Trophoblast cell (in vitro differentiated cells and primary cell): ENCODE data around the gene ASXL2.

Experiments
- DNase-seq, 2 donors: peaks; one replicate each; pipeline ENCODE4 v3.0.0-alpha.2; 2016
- H2AFZ ChIP-seq: 2 replicates; pipeline ENCODE4 v1.6.1; 2013; ENCODE audit warnings: low read length, moderate library complexity, mild to moderate bottlenecking; ENCODE audit not compliant: insufficient read depth, poor library complexity
- H2AK5ac ChIP-seq: 2 replicates; pipeline ENCODE4 v1.6.1; 2013; ENCODE audit warnings: mild to moderate bottlenecking, low read length
- H2BK120ac ChIP-seq: 2 replicates; pipeline ENCODE4 v1.6.1; 2013; ENCODE audit warnings: low read length, mild to moderate bottlenecking, moderate library complexity; ENCODE audit not compliant: insufficient read depth, poor library complexity
- H2BK12ac ChIP-seq: 2 replicates; pipeline ENCODE4 v1.6.1; 2013; ENCODE audit warnings: mild to moderate bottlenecking, low read length, moderate library complexity
- H2BK5ac ChIP-seq: 2 replicates; pipeline ENCODE4 v1.6.1; 2013; ENCODE audit warnings: low read length, low read depth, moderate library complexity, mild to moderate bottlenecking; ENCODE audit not compliant: poor library complexity
- H3K14ac ChIP-seq: 2 replicates; pipeline ENCODE4 v1.6.1; 2013; ENCODE audit warnings: mild to moderate bottlenecking, low read length
- H3K18ac ChIP-seq: 2 replicates; pipeline ENCODE4 v1.6.1; 2013; ENCODE audit warnings: mild to moderate bottlenecking, low read length
- H3K23ac ChIP-seq: 2 replicates; pipeline ENCODE4 v1.6.1; 2013; ENCODE audit warnings: low read length
- H3K27ac ChIP-seq: 2 replicates; pipeline ENCODE4 v1.5.1; 2013; ENCODE audit warnings: low read depth, mild to moderate bottlenecking, inconsistent platforms, low read length, moderate library complexity
- H3K27me3 ChIP-seq: 2 replicates; pipeline ENCODE4 v1.6.1; 2013; ENCODE audit warnings: inconsistent platforms, mild to moderate bottlenecking, low read length, moderate library complexity; ENCODE audit not compliant: insufficient read depth
- H3K36me3 ChIP-seq, 2 experiments: 1 replicate in 1 of 2; 2 replicates in 1 of 2; pipeline ENCODE4 v1.6.1; 2013; ENCODE audit warnings: low read length in 2 of 2, mild to moderate bottlenecking in 2 of 2, moderate library complexity in 1 of 2; ENCODE audit not compliant: insufficient read depth in 2 of 2, control insufficient read depth in 1 of 2
- H3K4ac ChIP-seq: 2 replicates; pipeline ENCODE4 v1.6.1; 2013; ENCODE audit warnings: low read depth, mild to moderate bottlenecking, low read length, moderate library complexity
- H3K4me1 ChIP-seq, 2 experiments: 1 replicate in 1 of 2; 2 replicates in 1 of 2; pipeline ENCODE4 v1.6.1; 2013; ENCODE audit warnings: low read length in 2 of 2, mild to moderate bottlenecking in 2 of 2, moderate library complexity in 1 of 2; ENCODE audit not compliant: insufficient read depth in 2 of 2, control insufficient read depth in 1 of 2
- H3K4me2 ChIP-seq: 2 replicates; pipeline ENCODE4 v1.6.1; 2013; ENCODE audit warnings: inconsistent platforms, mild to moderate bottlenecking, low read length, moderate library complexity
- H3K4me3 ChIP-seq: 2 replicates; pipeline ENCODE4 v1.5.1; 2013; ENCODE audit warnings: mild to moderate bottlenecking, low read depth, low read length, inconsistent platforms
- H3K79me1 ChIP-seq: one replicate; pipeline ENCODE4 v1.6.1; 2013; ENCODE audit warnings: low read length
- H3K79me2 ChIP-seq: 2 replicates; pipeline ENCODE4 v1.6.1; 2013; ENCODE audit warnings: low read length, mild to moderate bottlenecking; ENCODE audit not compliant: control insufficient read depth, insufficient read depth, poor library complexity
- H3K9ac ChIP-seq: 2 replicates; pipeline ENCODE4 v1.6.1; 2013; ENCODE audit warnings: mild to moderate bottlenecking, low read length
- H3K9me3 ChIP-seq: 2 replicates; pipeline ENCODE4 v1.6.1; 2013; ENCODE audit warnings: low read depth, mild to moderate bottlenecking, control low read depth, inconsistent platforms, low read length; ENCODE audit not compliant: insufficient read depth
- H4K12ac ChIP-seq: 2 replicates; pipeline ENCODE4 v1.6.1; 2013; ENCODE audit warnings: low read depth, mild to moderate bottlenecking, low read length, moderate library complexity
- H4K8ac ChIP-seq: 2 replicates; pipeline ENCODE4 v1.6.1; 2013; ENCODE audit warnings: low read depth, mild to moderate bottlenecking, low read length, moderate library complexity
- H4K91ac ChIP-seq: one replicate; pipeline ENCODE4 v1.6.1; 2013; ENCODE audit warnings: low read depth, mild to moderate bottlenecking, low read length, moderate library complexity
- WGBS: extraction: QIAGEN DNeasy Blood & Tissue Kit; methylation state at CpG from one replicate; pipeline ENCODE4 v1.1.7; 2013; ENCODE audit warnings: missing lambda C conversion rate; ENCODE audit not compliant: insufficient read length, insufficient coverage; ENCODE audit errors: extremely low coverage; 5-methylcytosine and 5-hydroxymethylcytosine counted together

The ASXL2 gene

GRCh38 chr2:25833566-25833965, 44.7 kb downstream of the ASXL2 start:
- Histone ChIP-seq H3K4me2 (no peak overlapping the region), H3K4ac (no peak overlapping the region), H4K8ac (no peak overlapping the region), H3K79me2 (no peaks in the 10 kb centered on the region), H3K36me3 (peaks cover 0 to 1% of the 10 kb centered on the region in 2 experiments), H3K4me1 (no peaks in the 10 kb centered on the region), H3K23ac (no peak overlapping the region), H3K27ac (no peak overlapping the region), H3K27me3 (no peaks in the 10 kb centered on the region), H4K91ac (no peak overlapping the region), H3K14ac (no peak overlapping the region), H4K12ac (no peak overlapping the region), H3K79me1 (no peaks in the 10 kb centered on the region), H3K9ac (no peak overlapping the region), H2AFZ (no peak overlapping the region), H2BK5ac (no peak overlapping the region), H3K9me3 (no peaks in the 10 kb centered on the region), H3K4me3 (no peak overlapping the region), H2BK12ac (no peak overlapping the region), H2AK5ac (no peak overlapping the region), H2BK120ac (no peak overlapping the region), H3K18ac (no peak overlapping the region)
- no CpG with 5 or more reads among the region's 2 CpGs for WGBS
- no peak for DNase-seq

- Histone ChIP-seq H3K4me2 (no peak overlapping the region), H2AFZ (no peak overlapping the region), H3K36me3 (peaks cover 0 to 1% of the 10 kb centered on the region in 2 experiments), H3K9ac (no peak overlapping the region), H2AK5ac (no peak overlapping the region), H4K8ac (no peak overlapping the region), H3K18ac (no peak overlapping the region), H3K79me1 (no peaks in the 10 kb centered on the region), H3K4ac (no peak overlapping the region), H3K14ac (no peak overlapping the region), H3K79me2 (no peaks in the 10 kb centered on the region), H3K4me3 (no peak overlapping the region), H3K27me3 (no peaks in the 10 kb centered on the region), H3K27ac (no peak overlapping the region), H4K12ac (no peak overlapping the region), H3K4me1 (no peaks in the 10 kb centered on the region), H2BK120ac (no peak overlapping the region), H4K91ac (no peak overlapping the region), H3K9me3 (no peaks in the 10 kb centered on the region), H2BK5ac (no peak overlapping the region), H2BK12ac (no peak overlapping the region), H3K23ac (no peak overlapping the region)
- DNase-seq: no peak
- WGBS: no CpG with 5 or more reads among the region's 5 CpGs
These were observed 45.4 kb downstream of the ASXL2 start for GRCh38 chr2:25832897-25833296.

GRCh38 chr2:25831746-25832449, 46.4 kb downstream of the ASXL2 start:
- WGBS: no CpG with 5 or more reads among the region's 3 CpGs

GRCh38 chr2:25829828-25830227, 48.5 kb downstream of the ASXL2 start:
- H3K23ac ChIP-seq: no peak overlapping the region
- H2AK5ac ChIP-seq: no peak overlapping the region
- no peak overlapping the region for H3K14ac ChIP-seq
- WGBS: no CpG with 5 or more reads among the region's 2 CpGs
- H3K27me3 ChIP-seq: no peaks in the 10 kb centered on the region
- H3K9ac ChIP-seq: peak overlapping the region; percentile 38
- no peaks in the 10 kb centered on the region for H3K36me3 ChIP-seq
- H2BK5ac ChIP-seq: no peak overlapping the region
- no peak overlapping the region for H4K91ac ChIP-seq
- no peak overlapping the region for H3K4me2 ChIP-seq
- no peak overlapping the region for H4K8ac ChIP-seq
- H3K79me1 ChIP-seq: no peaks in the 10 kb centered on the region
- no peak overlapping the region for H3K4ac ChIP-seq
- no peak overlapping the region for H2AFZ ChIP-seq
- H3K27ac ChIP-seq: no peak overlapping the region
- H3K18ac ChIP-seq: no peak overlapping the region
- DNase-seq: no peak
- no peaks in the 10 kb centered on the region for H3K79me2 ChIP-seq
- no peaks in the 10 kb centered on the region for H3K4me1 ChIP-seq
- H3K9me3 ChIP-seq: no peaks in the 10 kb centered on the region
- H2BK120ac ChIP-seq: no peak overlapping the region
- no peak overlapping the region for H3K4me3 ChIP-seq
- no peak overlapping the region for H4K12ac ChIP-seq
- no peak overlapping the region for H2BK12ac ChIP-seq

More at GRCh38 chr2:25831746-25832449, 46.4 kb downstream of the ASXL2 start:
- no peak overlapping the region for H3K4me2 ChIP-seq
- no peaks in the 10 kb centered on the region for H3K79me1 ChIP-seq
- H3K4me3 ChIP-seq: no peak overlapping the region
- H2BK12ac ChIP-seq: no peak overlapping the region
- no peak overlapping the region for H2BK120ac ChIP-seq
- no peak overlapping the region for H4K8ac ChIP-seq
- no peak overlapping the region for H3K18ac ChIP-seq
- H4K91ac ChIP-seq: no peak overlapping the region
- no peak overlapping the region for H4K12ac ChIP-seq
- no peaks in the 10 kb centered on the region for H3K4me1 ChIP-seq
- H3K27me3 ChIP-seq: no peaks in the 10 kb centered on the region
- H3K9me3 ChIP-seq: no peaks in the 10 kb centered on the region
- H3K23ac ChIP-seq: no peak overlapping the region
- no peak overlapping the region for H3K4ac ChIP-seq
- H3K9ac ChIP-seq: no peak overlapping the region
- H3K14ac ChIP-seq: no peak overlapping the region
- no peak overlapping the region for H2AK5ac ChIP-seq
- H3K27ac ChIP-seq: no peak overlapping the region
- H3K79me2 ChIP-seq: no peaks in the 10 kb centered on the region
- DNase-seq: no peak
- H2BK5ac ChIP-seq: no peak overlapping the region
- no peaks in the 10 kb centered on the region for H3K36me3 ChIP-seq
- no peak overlapping the region for H2AFZ ChIP-seq
